Neural cell (in vitro differentiated cells): ENCODE data around the gene ZFX. TPM values are rescaled to one million over a fixed set of nuclear protein-coding genes. Genes with fewer than 3 reads are reported as not detected.

Experiments
- H2AFZ ChIP-seq: fragments of 200-600, 300-800 bp; sonication (generic), shearing (Covaris generic); 2 replicates; pipeline ENCODE4 v1.6.0; 2014; ENCODE audit warnings: low read depth, mild to moderate bottlenecking, antibody characterized with exemption, low read length, moderate library complexity
- H3F3A ChIP-seq: fragments of 200-600 bp; shearing (Covaris generic); 2 replicates; pipeline ENCODE4 v1.6.1; 2016; ENCODE audit warnings: mild to moderate bottlenecking, moderate library complexity, mixed read lengths, antibody characterized with exemption, low read length; ENCODE audit not compliant: insufficient read depth, poor library complexity, severe bottlenecking
- H3K27ac ChIP-seq: fragments of 200-600, 300-800 bp; sonication (generic), shearing (Covaris generic); 2 replicates; pipeline ENCODE4 v1.5.1; 2014; ENCODE audit warnings: mild to moderate bottlenecking, low read length, moderate library complexity
- H3K27me3 ChIP-seq: fragments of 300-800, 200-600 bp; sonication (generic), shearing (Covaris generic); 2 replicates; pipeline ENCODE4 v1.6.0; 2014; ENCODE audit warnings: mild to moderate bottlenecking, low read depth, low read length, moderate library complexity; ENCODE audit not compliant: insufficient read depth
- H3K36me3 ChIP-seq: fragments of 300-800, 200-600 bp; sonication (generic), shearing (Covaris generic); 2 replicates; pipeline ENCODE4 v1.5.1; 2014; ENCODE audit warnings: mild to moderate bottlenecking, antibody characterized with exemption, low read length, moderate library complexity; ENCODE audit not compliant: insufficient read depth
- H3K4me2 ChIP-seq: fragments of 300-800, 200-600 bp; sonication (generic), shearing (Covaris generic); 2 replicates; pipeline ENCODE4 v1.6.0; 2014; ENCODE audit warnings: mild to moderate bottlenecking, low read length
- H3K4me3 ChIP-seq: fragments of 300-800, 200-600 bp; sonication (generic), shearing (Covaris generic); 2 replicates; pipeline ENCODE4 v1.5.1; 2014; ENCODE audit warnings: mild to moderate bottlenecking, low read length, moderate library complexity
- H3K79me2 ChIP-seq: fragments of 200-600 bp; shearing (Covaris generic); replicated peaks from 2 replicates; pipeline ENCODE4 v1.6.0; 2014; ENCODE audit warnings: mild to moderate bottlenecking, low read length, moderate library complexity; ENCODE audit not compliant: insufficient read depth
- H3K9ac ChIP-seq: fragments of 300-800, 200-600 bp; sonication (generic), shearing (Covaris generic); 2 replicates; pipeline ENCODE4 v1.6.1; 2016; ENCODE audit warnings: mild to moderate bottlenecking, low read length, mixed read lengths
- H3K9me2 ChIP-seq: fragments of 200-600 bp; shearing (Covaris generic); 2 replicates; pipeline ENCODE4 v1.6.1; 2016; ENCODE audit warnings: mild to moderate bottlenecking, low read length, mixed read lengths; ENCODE audit not compliant: insufficient read depth
- H3K9me3 ChIP-seq: fragments of 200-600, 300-800 bp; sonication (generic), shearing (Covaris generic); 2 replicates; pipeline ENCODE4 v1.6.1; 2016; ENCODE audit warnings: mild to moderate bottlenecking, mixed run types, low read length, moderate library complexity, mixed read lengths
- H4K20me1 ChIP-seq: fragments of 200-600 bp; shearing (Covaris generic); 2 replicates; pipeline ENCODE4 v1.6.1; 2016; ENCODE audit warnings: mild to moderate bottlenecking, mixed run types; ENCODE audit not compliant: insufficient read depth
- EP300 ChIP-seq: fragments of 450-650 bp; conservative IDR thresholded peaks from 2 replicates; pipeline ENCODE4 v1.6.1; 2014; ENCODE audit warnings: antibody characterized with exemption, mild to moderate bottlenecking, moderate library complexity; ENCODE audit not compliant: poor library complexity, severe bottlenecking
- EZH2 ChIP-seq: fragments of 200-600, 300-800 bp; shearing (Covaris generic), sonication (generic); IDR thresholded peaks from 2 replicates; pipeline ENCODE4 v1.6.1; 2014; ENCODE audit warnings: antibody characterized with exemption, low read length, borderline replicate concordance, mild to moderate bottlenecking; ENCODE audit not compliant: insufficient read depth, poor library complexity, severe bottlenecking
- MXI1 ChIP-seq: fragments of 450-650 bp; conservative IDR thresholded peaks from 2 replicates; pipeline ENCODE4 v1.6.1; 2014; ENCODE audit warnings: antibody characterized with exemption, mild to moderate bottlenecking; ENCODE audit not compliant: poor library complexity, severe bottlenecking
- POLR2AphosphoS5 ChIP-seq: IDR thresholded peaks from 2 replicates; pipeline ENCODE4 v1.6.1; 2012
- RAD21 ChIP-seq: fragments of 450-650 bp; conservative IDR thresholded peaks from 2 replicates; pipeline ENCODE4 v1.6.1; 2014; ENCODE audit warnings: antibody characterized with exemption, mild to moderate bottlenecking, moderate library complexity
- SMC3 ChIP-seq: fragments of 450-650 bp; conservative IDR thresholded peaks from 2 replicates; pipeline ENCODE4 v1.6.1; 2014; ENCODE audit warnings: antibody characterized with exemption, mild to moderate bottlenecking, moderate library complexity; ENCODE audit not compliant: poor library complexity
- TAF1 ChIP-seq: IDR thresholded peaks from 2 replicates; pipeline ENCODE4 v1.6.1; 2012; ENCODE audit warnings: low read depth
- polyA plus RNA-seq: library from polyadenylated mRNA; depleted of rRNA; stranded (reverse); fragments of >200 nt; gene quantifications from 2 replicates; pipeline ENCODE4 v1.2.3, GENCODE V29; 2014
- TF ChIP-seq, protein P1 (sequence below): fragments of 450-650 bp; IDR thresholded peaks from 2 replicates; pipeline ENCODE4 v1.5.1; 2014; ENCODE audit warnings: antibody characterized with exemption, mild to moderate bottlenecking, moderate library complexity; ENCODE audit not compliant: poor library complexity, severe bottlenecking
- TF ChIP-seq, protein P2 (sequence below): IDR thresholded peaks from 2 replicates; pipeline ENCODE4 v1.6.1; 2012; ENCODE audit warnings: borderline replicate concordance

The ZFX gene
- polyA plus RNA-seq, 1 donor from 2014 or later: 12.5 TPM

DNA sequence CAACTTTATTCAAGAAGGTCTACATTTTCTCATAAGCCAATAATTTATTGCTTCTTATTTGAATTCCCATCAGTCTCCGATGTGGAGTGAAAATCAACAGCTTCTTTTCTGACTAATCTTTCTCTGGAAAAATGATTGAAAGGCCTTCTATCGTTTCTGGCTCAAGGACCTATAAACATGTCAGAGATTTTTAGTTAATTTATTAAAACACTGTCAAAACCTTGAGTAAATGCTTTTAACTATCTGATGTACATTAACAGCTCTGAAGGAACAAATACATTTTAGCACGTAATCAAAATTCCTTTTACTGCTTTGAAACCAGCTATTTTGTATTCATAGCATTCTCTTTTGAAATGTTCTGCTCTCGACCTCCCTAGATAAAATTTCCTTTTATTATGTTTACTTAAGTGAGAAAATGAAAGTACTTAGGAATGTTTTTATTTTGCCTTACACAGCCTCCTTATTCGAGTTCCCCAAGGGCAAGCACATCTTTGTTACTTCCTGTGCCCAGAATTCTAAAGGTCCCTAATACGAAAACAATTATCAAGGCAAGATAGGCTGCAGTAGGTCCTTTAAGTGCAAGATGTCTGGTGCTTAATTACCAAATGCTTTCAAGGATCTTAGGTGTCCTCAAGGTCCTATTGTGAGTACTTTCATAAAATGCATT, 3.1 kb upstream of the ZFX start:
- Histone ChIP-seq H3K4me2 (no peak overlapping the region), H3K27ac (no peak overlapping the region)
- TF ChIP-seq MXI1 (no peak), SMC3 (no peak), TAF1 (no peak), EZH2 (no peak), EP300 (no peak)
- TF ChIP-seq, protein P1, sequence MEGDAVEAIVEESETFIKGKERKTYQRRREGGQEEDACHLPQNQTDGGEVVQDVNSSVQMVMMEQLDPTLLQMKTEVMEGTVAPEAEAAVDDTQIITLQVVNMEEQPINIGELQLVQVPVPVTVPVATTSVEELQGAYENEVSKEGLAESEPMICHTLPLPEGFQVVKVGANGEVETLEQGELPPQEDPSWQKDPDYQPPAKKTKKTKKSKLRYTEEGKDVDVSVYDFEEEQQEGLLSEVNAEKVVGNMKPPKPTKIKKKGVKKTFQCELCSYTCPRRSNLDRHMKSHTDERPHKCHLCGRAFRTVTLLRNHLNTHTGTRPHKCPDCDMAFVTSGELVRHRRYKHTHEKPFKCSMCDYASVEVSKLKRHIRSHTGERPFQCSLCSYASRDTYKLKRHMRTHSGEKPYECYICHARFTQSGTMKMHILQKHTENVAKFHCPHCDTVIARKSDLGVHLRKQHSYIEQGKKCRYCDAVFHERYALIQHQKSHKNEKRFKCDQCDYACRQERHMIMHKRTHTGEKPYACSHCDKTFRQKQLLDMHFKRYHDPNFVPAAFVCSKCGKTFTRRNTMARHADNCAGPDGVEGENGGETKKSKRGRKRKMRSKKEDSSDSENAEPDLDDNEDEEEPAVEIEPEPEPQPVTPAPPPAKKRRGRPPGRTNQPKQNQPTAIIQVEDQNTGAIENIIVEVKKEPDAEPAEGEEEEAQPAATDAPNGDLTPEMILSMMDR: no peak
- TF ChIP-seq, protein P2, sequence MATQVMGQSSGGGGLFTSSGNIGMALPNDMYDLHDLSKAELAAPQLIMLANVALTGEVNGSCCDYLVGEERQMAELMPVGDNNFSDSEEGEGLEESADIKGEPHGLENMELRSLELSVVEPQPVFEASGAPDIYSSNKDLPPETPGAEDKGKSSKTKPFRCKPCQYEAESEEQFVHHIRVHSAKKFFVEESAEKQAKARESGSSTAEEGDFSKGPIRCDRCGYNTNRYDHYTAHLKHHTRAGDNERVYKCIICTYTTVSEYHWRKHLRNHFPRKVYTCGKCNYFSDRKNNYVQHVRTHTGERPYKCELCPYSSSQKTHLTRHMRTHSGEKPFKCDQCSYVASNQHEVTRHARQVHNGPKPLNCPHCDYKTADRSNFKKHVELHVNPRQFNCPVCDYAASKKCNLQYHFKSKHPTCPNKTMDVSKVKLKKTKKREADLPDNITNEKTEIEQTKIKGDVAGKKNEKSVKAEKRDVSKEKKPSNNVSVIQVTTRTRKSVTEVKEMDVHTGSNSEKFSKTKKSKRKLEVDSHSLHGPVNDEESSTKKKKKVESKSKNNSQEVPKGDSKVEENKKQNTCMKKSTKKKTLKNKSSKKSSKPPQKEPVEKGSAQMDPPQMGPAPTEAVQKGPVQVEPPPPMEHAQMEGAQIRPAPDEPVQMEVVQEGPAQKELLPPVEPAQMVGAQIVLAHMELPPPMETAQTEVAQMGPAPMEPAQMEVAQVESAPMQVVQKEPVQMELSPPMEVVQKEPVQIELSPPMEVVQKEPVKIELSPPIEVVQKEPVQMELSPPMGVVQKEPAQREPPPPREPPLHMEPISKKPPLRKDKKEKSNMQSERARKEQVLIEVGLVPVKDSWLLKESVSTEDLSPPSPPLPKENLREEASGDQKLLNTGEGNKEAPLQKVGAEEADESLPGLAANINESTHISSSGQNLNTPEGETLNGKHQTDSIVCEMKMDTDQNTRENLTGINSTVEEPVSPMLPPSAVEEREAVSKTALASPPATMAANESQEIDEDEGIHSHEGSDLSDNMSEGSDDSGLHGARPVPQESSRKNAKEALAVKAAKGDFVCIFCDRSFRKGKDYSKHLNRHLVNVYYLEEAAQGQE: no peak

DNA sequence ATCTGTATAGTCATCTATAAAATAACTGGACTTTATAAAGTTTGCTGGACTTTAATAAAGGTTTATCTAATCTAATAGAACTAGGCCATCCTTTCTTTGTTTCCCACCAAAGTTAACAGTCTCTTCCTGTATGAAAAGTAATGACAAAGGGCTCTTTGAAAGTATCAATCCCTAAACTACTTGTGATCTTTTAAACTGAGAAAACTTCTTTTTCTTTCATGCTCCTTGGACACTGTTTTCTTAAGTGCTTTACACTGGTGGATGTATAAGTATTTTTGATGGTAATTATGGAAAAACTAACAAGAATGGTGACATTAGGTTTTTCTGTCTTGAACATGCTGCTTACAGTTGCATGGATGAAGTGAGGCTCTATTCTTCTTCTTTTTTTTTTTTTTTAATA, 2.4 kb upstream of the ZFX start:
- Histone ChIP-seq H3K27ac (no peak overlapping the region), H3K79me2 (no peaks in the 10 kb centered on the region), H2AFZ (no peak overlapping the region), H3K4me3 (no peak overlapping the region), H3K9me2 (no peaks in the 10 kb centered on the region), H3K27me3 (no peaks in the 10 kb centered on the region), H4K20me1 (no peaks in the 10 kb centered on the region), H3K4me2 (no peak overlapping the region), H3K9me3 (no peaks in the 10 kb centered on the region), H3F3A (no peaks in the 10 kb centered on the region), H3K36me3 (no peaks in the 10 kb centered on the region), H3K9ac (no peak overlapping the region)
- TF ChIP-seq SMC3 (no peak), TAF1 (no peak), POLR2AphosphoS5 (no peak), EP300 (no peak), MXI1 (no peak), RAD21 (no peak), EZH2 (no peak)
- TF ChIP-seq, protein P2: no peak
- TF ChIP-seq, protein P1: no peak

More for the DNA sequence above, 3.1 kb upstream of the ZFX start:
- no peaks in the 10 kb centered on the region for H3F3A ChIP-seq
- no peaks in the 10 kb centered on the region for H3K9me3 ChIP-seq
- H3K79me2 ChIP-seq: no peaks in the 10 kb centered on the region
- no peaks in the 10 kb centered on the region for H3K36me3 ChIP-seq
- no peak overlapping the region for H3K4me3 ChIP-seq
- H3K9ac ChIP-seq: no peak overlapping the region
- H3K27me3 ChIP-seq: no peaks in the 10 kb centered on the region
- no peaks in the 10 kb centered on the region for H4K20me1 ChIP-seq
- H2AFZ ChIP-seq: no peak overlapping the region
- H3K9me2 ChIP-seq: no peaks in the 10 kb centered on the region
